ENCODE data around the gene KHSRP. TPM values are rescaled to one million over a fixed set of nuclear protein-coding genes. Genes with fewer than 3 reads are reported as not detected.
A peak's percentile ranks its signal among the peaks of the same experiment; 100 is the strongest.

KHSRP gene
- total and polyA plus RNA-seq, 10 of the 15 experiments (the other 5 are each of a cell fraction or from before 2014, with no cell fraction given): 4.8 to 440 (median 82.0) TPM

DNA sequence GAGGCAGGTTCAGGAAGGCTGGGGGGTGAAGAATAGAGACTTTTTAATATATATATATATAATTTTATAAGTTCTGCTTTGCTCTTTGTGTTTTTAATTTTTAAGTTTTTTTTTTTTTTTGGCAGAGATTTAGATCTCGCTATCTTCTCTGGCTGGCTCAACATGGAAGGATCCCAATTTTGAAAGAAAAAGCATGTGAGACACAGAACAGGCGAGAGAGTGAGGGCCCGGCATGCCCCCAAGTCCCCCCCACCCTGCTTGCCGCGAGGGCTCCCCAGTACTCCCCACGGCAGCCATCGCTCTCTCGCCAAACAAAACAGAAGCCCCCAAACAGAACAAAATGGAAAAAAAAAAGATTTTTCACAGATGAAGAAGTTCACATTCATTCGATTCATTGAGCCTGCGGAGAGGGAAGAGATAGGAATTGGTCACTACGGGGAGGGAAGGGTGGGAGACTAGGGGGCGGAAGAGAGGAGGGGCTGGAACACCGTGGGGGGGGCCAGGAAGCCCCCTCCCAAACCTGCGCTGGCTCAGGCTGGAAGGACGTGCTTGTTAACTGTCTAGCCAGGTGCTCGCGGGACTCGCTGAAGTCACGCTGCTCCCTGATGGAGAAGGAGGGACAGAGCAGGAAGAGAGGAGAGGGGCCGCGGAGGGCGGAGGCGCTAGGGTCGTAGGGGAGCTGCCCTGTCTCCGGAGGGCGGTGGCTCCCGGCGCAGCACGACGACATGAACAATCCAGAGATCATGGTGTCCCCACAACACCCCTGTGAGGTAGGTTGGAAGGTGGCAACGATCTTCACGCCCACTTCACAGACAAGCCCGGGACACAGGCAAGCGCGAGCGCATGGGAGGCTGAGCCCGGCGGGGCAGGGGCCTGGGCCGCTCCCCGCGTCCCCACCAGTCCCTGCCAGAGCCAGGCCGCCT lies 10.6 kb downstream of the KHSRP start:
- H3K27me3 ChIP-seq (replicated peaks in 1 of 2; ENCODE audit: control insufficient read depth in 2 of 2, insufficient read depth in 2 of 2, low read length in 1 of 2): no peaks in the 10 kb centered on the region
- TF ChIP-seq SMAD1 (IDR thresholded peaks at IDR 0.05; ENCODE audit: low read depth, partially characterized antibody) (no peak), ZBTB40 (IDR thresholded peaks at IDR 0.05; ENCODE audit: borderline replicate concordance) (no peak)
- TF ChIP-seq, protein P1, sequence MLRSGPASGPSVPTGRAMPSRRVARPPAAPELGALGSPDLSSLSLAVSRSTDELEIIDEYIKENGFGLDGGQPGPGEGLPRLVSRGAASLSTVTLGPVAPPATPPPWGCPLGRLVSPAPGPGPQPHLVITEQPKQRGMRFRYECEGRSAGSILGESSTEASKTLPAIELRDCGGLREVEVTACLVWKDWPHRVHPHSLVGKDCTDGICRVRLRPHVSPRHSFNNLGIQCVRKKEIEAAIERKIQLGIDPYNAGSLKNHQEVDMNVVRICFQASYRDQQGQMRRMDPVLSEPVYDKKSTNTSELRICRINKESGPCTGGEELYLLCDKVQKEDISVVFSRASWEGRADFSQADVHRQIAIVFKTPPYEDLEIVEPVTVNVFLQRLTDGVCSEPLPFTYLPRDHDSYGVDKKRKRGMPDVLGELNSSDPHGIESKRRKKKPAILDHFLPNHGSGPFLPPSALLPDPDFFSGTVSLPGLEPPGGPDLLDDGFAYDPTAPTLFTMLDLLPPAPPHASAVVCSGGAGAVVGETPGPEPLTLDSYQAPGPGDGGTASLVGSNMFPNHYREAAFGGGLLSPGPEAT (IDR thresholded peaks at IDR 0.05; ENCODE audit: low read depth): no peak
- H4K20me1 ChIP-seq (ENCODE audit: control insufficient read depth, insufficient read depth): no peaks in the 10 kb centered on the region
- 95% methylated on average over 32 of the region's 42 CpGs for whole genome bisulfite sequencing (ENCODE audit: insufficient coverage, insufficient replicate concordance, low lambda C conversion rate, missing lambda C conversion rate)
- in situ Hi-C loops (cut with MboI): no loop called here
- no peak overlapping the region for H2AFZ ChIP-seq (ENCODE audit: control insufficient read depth, low read depth, low read length)
- no peak overlapping the region for H3K4me3 ChIP-seq
- no peak for FAIRE-seq
- POLR2A ChIA-PET: no interaction called here
- peaks cover 15 to 38% of the 10 kb centered on the region in 2 experiments; a peak in 3 of 4 replicates for H3K36me3 ChIP-seq (ENCODE audit: control insufficient read depth in 2 of 2, insufficient read depth in 2 of 2, low read length in 1 of 2)
- no peak overlapping the region for H3K9ac ChIP-seq (ENCODE audit: control insufficient read depth, insufficient read depth, low read length)
- H3K4me1 ChIP-seq (ENCODE audit: control insufficient read depth, insufficient read depth, low read length): no peaks in the 10 kb centered on the region
- BruUV-seq (replicated peaks): TSS peak; percentile 60
- H3K9me3 ChIP-seq (replicated peaks; ENCODE audit: control insufficient read depth, insufficient read depth, low read length): no peaks in the 10 kb centered on the region
- no peak for DNase-seq (ENCODE audit: low read depth, low spot score)
- RAD21 ChIA-PET (ENCODE audit: unreplicated experiment): no interaction called here
- H3K79me2 ChIP-seq (ENCODE audit: control insufficient read depth, insufficient read depth, low read length): no peaks in the 10 kb centered on the region; the same call in 1 of the 2 replicates
- H3K4me2 ChIP-seq (ENCODE audit: control insufficient read depth, insufficient read depth): no peak overlapping the region
- SMC1A ChIA-PET (ENCODE audit: uncharacterized antibody, unreplicated experiment): no interaction called here
- intact Hi-C loops (cut with micrococcal nuclease; ENCODE audit: unreplicated experiment): no loop called here
- no peak overlapping the region for H3K27ac ChIP-seq (ENCODE audit: control insufficient read depth, insufficient read depth)
- CTCF ChIA-PET: no interaction called here
- no peak for ATAC-seq

All from GM12878 (cell line).